ENCODE data around the gene COQ9.
"Not testable (repeated sequence)": the region's sequence is repeated elsewhere in the genome, so short reads cannot be mapped to it uniquely, and the experiment has no call there.

COQ9 gene

GRCh38 chr16:57486858-57487834, 39.9 kb downstream of the COQ9 start:
- DNase-seq, result no peak

GRCh38 chr16:57489229-57489628, 42.0 kb downstream of the COQ9 start:
- no peak for DNase-seq

- DNase-seq, result no peak
These were observed 46.5 kb downstream of the COQ9 start for GRCh38 chr16:57493767-57494166.

- DNase-seq, result no peak
These were observed 49.8 kb downstream of the COQ9 start for GRCh38 chr16:57497121-57497520.

GRCh38 chr16:57498031-57498430, 50.8 kb downstream of the COQ9 start:
- no peak for DNase-seq

DNA sequence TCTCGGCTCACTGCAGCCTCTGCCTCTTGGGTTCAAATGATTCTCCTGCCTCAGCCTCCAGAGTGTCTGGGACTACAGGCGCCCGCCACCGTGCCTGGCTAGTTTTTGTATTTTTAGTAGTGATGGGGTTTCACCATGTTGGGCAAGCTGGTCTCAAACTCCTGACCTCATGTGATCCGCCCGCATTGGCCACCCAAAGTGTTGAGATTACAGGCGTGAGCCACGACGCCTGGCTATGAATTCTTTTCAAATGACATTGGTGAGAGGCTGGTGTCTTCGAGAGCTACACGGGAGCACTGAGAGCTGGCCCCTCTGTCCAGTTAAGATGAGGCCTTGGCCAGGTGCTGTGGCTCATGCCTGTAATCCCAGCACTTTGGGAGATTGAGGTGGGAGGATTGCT, 52.7 kb downstream of the COQ9 start:
- DNase-seq, result not testable (repeated sequence)

DNA sequence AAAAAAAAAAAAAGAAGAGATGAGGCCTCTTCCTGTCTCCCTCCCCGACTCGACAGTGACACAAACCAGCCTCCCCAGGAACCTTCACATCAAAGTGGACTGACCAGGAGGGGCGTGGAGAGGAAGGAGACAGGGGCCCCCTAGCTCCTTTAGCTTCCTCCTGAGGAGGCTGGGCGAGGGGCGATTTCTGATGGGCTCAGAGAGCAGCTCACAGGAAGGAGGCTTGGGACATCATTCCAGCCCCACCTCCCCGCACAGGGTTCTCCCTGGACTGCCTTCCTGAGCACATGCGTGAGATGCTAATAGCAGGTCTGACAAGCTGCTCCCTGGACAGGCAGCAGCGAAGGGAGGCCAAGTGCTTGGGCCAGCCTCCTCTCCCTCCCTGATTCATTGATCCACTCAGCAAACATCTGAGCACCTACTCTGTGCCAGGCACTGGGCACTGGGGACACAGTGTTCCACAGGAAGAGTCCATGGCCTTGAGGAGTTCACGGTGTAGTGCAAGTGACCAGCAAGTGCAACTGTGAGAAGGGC, 53.4 kb downstream of the COQ9 start:
- no peak for DNase-seq

DNA sequence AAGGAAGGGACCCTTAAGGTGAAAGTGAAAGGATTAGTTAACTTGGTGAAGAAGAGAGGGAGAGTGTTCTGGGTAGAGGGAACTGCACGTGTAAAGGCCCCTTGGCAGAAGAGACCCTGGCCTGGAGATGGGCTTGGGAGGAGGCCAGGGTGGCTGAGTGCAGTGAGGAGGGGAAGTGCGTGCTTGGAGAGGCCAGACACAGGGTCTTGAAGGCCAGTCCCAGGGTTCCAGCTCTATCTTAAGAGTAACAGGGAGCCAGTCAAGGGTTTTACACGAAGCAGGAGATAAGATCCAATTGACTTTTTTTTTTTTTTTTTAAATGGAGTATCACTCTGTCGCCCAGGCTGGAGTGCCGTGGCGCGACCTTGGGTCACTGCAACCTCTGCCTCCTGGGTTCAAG, 54.2 kb downstream of the COQ9 start:
- no peak for DNase-seq

DNA sequence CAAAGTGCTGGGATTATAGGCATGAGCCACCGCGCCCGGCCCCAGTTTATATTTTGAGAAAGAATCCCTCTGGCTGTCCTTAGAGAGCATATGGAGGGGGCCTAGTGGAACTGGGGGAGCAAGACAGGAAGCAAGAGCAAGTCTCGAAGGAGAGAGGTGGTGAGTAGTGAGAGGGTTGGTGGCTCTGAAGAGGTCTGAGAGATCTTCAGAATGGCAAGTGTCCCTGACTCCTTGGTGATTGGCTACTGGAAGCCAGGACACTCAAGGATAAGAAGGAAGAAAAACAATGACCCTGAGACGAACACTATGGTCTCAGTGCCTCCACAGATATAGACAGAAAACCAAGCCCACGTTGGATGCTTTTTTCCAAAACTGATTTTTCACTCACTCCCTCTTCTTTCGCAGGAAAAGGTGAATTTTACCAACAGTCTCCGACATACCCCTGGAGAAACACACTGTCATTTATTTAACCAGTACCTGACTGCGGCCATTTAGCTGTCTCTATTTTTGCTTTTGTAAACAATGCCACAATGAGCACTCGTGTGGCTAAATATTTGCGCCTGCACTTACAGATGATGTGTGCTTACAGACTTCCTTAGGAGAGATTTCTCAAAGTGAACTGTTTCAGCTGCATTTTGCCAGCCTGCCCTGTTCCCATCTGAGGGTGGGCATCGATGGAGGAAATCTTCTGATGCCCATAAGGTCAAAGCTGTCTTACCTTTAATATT, 54.9 kb downstream of the COQ9 start:
- no peak for DNase-seq

DNA sequence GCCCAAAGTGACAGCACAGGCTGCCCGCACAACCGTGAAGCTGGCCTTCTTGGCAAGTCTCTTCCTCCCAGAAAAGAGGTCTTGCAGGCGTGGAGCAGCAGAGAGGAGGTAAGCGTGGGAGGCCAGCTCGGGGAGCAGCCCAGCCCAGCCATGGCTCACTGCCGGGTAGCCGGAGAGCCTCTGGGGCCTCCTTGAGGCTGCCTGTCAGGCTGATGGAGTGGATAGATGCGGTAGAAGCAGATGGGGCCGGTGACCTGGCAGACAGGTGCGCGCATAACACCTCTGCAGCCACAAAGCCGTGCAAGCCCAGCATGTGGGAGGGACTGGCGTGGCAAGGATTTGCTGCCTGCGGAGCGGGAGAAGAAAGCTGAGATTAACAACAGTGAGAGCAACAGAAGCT, 56.1 kb downstream of the COQ9 start:
- no peak for DNase-seq

DNA sequence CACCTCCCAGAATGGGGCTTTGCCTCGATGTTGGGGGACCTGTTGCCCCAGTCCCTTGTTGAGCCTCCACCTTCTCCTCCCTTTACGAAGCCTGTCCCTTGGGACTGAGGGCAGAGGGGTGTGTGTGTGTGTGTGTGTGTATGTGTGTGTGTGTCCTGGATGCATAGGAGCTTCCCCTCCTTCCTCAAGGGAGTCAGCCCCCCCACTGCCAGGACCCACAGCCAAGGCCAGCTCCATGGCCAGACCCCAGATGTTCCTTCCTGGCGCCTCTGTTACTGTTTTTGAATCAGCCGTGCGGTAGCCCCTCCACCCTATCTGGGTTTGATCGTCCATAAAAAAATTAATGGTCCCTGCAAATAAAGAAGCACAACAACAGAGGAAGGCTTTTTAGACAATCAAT, 56.7 kb downstream of the COQ9 start:
- DNase-seq, result no peak

DNA sequence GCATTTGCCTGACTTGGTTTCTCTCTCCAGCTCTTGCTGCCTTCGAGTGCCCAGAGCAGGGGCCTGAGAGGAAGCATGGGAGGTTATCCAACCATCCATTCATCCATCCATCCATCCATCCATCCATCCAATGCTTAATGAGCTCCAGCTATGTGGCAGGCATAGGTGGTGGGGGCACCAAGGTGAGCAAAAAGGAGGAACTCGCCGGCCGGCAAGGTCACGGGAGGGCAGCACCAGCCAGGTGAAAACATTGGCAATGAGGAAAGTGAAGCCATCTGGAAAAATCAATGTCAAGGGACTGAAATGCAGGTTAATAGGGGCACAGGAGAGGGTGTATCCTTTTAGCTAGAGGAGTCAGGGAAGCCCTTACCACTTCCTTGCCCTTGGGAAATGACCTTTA, 57.2 kb downstream of the COQ9 start:
- no peak for DNase-seq

GRCh38 chr16:57505169-57505568, 57.9 kb downstream of the COQ9 start:
- DNase-seq, result no peak

GRCh38 chr16:57507136-57508034, 60.1 kb downstream of the COQ9 start:
- no peak for DNase-seq

- no peak for DNase-seq
These were observed 60.8 kb downstream of the COQ9 start for GRCh38 chr16:57508035-57508425.

DNA sequence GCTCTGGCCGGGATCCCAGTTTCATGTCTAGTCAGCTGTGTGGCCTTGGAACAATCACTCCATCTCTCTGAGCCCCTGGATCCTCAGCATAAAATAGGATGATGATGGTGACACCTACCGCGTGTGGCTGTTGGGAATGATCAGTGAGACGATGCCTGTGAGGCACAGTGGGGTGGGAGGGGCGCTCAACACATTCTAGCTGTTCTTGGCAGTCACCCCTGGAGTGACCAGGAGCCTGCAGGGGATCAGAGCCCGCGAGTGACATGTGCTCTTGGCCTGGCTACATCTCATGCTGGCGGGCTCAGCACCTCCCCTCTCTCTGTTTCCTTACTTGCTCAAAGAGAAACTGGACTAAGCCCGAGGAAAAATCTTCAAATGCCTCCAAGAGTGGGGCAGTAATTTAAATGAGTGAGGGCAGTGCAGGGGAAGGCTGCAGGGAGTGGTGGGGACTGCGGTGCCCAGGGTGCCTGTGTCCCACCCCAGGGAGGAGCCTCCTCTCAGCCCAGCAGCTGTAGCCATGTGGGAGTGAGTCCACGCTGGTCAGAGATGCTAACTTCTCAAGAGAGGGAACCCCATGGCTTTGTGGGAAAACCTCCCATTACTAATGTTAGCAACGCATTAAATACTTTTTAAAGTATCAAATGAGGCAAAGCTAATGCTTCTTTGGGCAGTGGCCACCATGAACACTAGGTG, 62.1 kb downstream of the COQ9 start:
- DNase-seq, result no peak

- DNase-seq, result no peak
These were observed 63.0 kb downstream of the COQ9 start for GRCh38 chr16:57510016-57510871.
